Esophagus squamous epithelium (tissue), 4 donors: Measurements from ENCODE around the gene ICE2.

ENCODE experiments used
- CTCF ChIP-seq, 6 experiments: fragments of 450-650 bp in 4 of 6; fragments of 200-600 bp in 2 of 6; sonication (generic) in 2 of 6; IDR thresholded peaks; one replicate each; pipeline ENCODE4 v1.5.1; 2016 to 2019; ENCODE audit warnings: antibody characterized with exemption in 6 of 6, mild to moderate bottlenecking in 4 of 6, moderate library complexity in 4 of 6
- POLR2A ChIP-seq, 4 donors: fragments of 450-650 bp; IDR thresholded peaks; one replicate each; pipeline ENCODE4 v1.6.1; 2017; ENCODE audit warnings: antibody characterized with exemption in 4 of 4, mild to moderate bottlenecking in 4 of 4, moderate library complexity in 3 of 4

- TF ChIP-seq CTCF (IDR thresholded peaks at IDR 0.05) (no peak), POLR2A (IDR thresholded peaks at IDR 0.05) (no peak)
Measured at GRCh38 chr15:60372227-60372626, 106.7 kb downstream of the ICE2 start.
